HG03196 (cell line): ENCODE results near the gene CACNA1D.
"Not testable (repeated sequence)": the region's sequence is repeated elsewhere in the genome, so short reads cannot be mapped to it uniquely, and the experiment has no call there.

ENCODE experiments used
- ATAC-seq: cut with Tn5 transposase; IDR thresholded peaks from one replicate; pipeline ENCODE4 v1.9.1; 2021; ENCODE audit not compliant: unreplicated experiment

Gene CACNA1D

DNA sequence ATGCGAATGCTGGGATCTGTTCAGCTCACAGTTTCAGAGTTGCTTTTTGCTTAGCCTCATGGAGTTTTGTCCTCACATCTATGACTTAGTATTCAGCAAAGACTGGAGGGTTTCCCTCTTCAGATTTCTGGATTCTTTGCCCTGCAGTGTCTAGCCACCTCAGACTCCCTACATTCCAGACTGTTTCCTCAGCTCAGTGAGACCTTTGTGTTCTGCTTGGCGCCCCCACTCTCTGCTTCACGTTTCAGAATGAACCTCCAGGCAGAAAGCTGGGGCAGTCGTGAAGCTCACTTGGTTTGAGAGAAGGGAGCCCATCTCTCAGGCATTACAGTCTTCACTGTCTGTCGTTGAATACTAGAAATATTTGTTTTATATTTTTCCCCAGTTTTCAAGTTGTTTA lies 118.1 kb downstream of the CACNA1D start:
- no peak for ATAC-seq

DNA sequence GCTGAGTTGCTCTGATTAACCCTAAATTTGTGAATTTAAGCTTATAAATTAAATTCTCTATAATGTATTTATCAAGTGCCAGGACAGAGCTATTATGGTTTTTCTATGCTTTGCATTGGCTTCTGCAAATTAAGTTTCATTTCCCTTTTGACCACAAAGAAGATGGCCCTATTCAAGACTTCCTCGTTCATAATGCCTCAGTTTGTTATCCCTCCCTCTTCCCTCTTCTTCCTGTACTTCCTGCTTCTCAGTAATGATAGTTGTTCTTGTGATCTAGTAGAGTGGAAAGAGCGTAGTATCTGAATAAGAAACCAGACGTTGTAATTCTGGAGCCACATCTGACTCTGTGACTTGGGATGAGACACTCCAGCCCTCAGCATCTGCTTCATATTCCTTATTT lies 118.7 kb downstream of the CACNA1D start:
- no peak for ATAC-seq

DNA sequence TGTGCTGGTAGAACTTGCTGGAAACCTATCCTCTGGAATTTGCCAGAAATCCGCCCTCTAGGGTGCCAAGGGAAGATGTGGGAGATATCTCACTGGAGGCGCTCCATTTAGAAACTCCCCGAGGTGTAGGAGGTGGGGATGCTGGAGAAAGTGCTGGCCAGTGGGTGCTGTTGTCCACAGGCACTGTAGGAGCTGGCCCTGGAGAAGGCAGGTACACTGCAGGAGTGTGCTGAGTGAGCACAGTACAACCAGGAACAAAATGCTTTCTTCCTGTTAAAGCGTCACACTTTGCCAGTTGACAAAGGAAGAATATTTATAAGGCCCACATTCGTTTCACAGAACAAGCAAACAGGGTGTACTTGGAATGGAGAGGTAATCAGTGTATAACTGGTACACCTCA lies 119.9 kb downstream of the CACNA1D start:
- ATAC-seq: no peak

DNA sequence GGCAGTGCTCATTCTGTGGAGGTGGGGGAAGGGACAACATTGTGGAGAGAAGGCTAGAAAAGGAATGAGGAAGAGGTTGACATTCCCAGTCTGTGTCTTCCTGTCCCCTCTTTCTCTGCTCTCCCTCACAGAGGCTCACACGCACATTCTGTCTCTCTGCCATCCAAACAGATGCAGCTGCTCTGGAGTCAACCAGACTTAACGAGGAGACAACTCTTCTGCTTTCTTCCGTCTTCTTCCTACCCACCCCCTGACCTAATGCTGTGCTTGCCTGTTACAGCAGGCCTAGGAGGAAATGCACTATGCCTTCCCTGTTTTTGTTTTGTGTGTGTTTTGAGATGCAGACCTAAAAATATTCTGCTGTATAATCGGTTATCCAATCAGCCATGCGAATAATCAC lies 121.9 kb downstream of the CACNA1D start:
- ATAC-seq: no peak

DNA sequence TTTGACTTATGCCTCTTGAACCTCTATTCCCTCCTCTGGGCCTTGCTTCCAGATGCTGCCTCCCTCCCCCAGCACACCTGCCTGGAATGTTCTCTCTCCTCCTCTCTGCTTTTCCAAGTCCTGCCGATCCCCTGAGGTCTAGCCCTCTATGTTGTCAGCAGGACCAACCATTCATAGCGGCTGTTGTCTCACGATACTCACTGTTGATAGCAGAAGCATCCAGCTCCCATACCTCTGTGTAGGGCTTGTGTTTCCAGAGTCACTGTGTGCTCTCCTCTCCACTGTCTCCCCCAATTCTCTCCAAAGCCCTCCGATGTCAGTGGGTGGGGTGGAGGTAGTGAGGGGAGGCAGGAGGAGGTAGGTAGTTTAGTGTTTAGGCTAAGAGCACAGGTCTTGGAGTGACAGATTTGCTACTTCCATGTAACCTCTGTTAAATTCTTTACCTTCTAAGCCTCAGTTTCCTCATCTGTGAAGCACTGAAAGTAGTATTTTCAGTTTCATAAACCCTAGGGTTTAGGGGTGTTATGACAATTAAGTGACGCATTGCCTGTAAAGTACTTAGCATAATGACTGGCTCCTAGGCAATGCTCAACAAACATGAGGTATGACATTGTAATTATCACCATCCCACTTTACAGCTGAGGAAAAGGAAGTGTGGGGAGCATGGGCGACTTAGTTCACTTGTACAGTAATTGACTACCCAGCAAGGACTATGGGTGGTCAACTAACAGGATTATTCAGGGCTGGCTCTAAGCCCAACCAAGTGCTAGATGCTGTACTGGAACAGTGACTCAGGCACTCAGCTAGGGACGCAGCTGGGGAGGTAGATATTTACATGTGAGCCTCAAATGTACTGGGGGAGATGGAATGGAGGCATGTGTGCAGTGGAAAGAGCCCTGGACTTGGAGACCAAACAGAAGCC lies 122.8 kb downstream of the CACNA1D start:
- no peak for ATAC-seq

DNA sequence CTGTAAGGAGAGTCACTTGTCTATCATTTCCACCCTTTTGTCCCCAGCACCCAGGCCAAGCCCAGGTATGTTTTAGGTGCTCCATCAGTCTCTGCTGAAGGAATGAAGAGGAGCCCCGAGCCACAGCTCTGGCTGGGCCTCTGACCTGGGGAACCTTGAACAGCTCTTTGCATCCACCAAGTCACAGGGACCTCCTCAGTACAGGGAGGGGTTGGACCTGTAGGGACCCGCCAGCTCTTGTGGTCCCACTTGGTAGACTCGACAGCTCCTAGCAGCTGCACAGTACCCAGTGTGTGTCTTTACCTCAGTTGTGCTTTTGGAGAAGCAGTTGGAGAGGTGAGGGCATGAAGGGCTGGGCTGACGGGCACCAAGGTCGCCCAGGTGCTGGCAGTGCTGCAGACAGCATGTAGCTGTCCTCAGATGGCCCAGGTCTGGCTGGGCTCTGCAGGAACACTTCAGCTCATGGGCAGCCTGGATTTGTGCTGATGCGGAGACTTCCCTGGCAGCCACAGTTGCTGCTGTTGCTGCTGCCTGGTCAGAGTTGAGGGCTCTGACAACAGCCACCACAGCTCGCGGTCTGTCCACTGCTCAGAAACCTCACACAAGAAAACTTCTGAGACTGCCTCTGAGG lies 123.6 kb downstream of the CACNA1D start:
- no peak for ATAC-seq

DNA sequence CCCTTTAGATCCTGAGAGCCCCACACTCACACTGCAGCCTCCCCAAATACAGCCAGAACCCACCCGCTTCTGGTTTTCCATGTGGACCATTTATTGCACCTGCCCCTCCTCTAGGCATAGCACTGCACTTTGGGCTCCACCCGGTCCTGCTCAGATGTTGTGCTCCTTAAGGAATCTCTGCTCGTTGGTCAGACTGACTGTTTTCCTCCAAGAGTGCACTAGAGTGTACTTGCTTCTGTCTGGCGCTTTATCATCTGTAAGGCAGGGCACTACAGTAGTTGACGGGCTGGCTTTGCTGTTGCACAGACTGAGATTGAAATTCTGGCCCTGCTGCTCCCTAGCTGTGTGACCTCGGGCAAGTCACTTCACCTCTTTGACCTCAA lies 124.1 kb downstream of the CACNA1D start:
- no peak for ATAC-seq

DNA sequence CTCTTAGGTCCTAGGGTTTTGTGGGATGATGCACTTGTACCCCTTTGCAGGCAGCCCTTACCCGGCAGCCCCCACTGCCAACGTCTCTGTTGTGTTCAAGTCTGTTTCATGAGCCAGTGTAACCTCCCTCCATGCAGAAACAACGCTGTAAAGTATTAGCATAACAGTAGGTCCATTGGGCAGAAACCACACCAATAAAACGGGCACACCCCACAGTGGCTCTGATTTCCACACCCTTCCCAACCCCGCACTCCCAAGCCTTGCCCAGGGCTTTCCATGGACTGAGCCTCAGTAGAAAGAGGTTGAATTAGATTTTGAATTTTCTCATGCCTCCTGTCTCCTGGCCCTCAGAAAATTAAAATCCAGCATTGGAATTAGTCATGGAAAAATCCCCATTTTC lies 124.5 kb downstream of the CACNA1D start:
- ATAC-seq: no peak

DNA sequence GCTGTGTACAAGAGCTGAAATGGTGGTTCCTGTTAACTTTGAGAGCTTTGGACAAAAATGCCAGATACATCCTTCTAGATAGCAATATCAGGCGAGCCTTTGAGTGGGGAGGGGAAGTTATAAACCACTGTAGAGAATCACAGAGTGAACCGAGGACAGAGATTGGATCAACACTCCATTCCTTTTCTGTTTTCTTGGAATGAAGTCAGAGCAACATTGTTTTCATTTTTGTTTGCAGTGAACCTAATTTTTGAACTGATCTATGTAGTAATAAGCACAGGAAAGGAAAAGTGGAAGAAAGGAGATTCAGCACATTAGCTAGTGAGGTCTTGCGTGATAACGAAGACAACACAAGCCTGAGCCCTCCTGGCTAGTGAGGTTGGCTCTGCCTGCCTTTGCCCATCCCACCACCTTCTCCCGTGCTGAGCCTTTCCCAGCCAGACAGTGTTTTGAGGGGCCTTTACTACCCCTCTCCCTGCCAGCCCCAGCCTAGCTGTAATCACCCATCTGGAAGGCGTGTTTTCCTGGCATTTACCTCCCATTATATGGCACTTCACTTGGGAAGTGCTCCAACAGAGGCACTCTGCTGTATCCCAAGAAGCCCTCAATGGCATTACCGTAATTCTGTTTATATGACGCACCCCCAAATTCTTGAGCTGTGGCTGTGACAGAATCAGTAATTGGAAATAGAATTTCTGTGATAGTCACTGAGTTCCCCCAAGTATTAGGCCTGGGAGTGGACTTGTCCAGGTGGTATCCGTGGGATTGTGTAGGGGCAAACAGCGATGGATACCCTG lies 129.8 kb downstream of the CACNA1D start:
- ATAC-seq: no peak

DNA sequence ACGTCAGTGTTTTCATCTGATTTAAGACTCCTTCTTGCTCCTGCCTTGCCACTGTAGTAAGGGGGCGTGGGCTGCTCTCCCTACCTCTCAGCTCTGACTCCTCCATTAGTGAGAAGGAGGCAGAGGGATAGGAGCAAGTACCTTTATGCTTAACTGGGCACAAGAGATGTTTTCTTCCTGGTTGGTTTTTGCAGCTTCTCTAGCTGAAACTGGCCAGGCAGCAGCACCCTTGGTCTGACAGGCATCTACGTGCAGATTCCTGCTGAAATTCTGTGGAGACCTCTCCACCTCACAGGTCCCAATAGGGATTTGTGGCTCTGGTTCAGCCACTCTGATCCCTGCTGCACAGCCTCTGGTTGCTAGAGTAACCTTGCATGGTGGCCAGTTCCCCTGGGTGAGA lies 132.5 kb downstream of the CACNA1D start:
- ATAC-seq: no peak

DNA sequence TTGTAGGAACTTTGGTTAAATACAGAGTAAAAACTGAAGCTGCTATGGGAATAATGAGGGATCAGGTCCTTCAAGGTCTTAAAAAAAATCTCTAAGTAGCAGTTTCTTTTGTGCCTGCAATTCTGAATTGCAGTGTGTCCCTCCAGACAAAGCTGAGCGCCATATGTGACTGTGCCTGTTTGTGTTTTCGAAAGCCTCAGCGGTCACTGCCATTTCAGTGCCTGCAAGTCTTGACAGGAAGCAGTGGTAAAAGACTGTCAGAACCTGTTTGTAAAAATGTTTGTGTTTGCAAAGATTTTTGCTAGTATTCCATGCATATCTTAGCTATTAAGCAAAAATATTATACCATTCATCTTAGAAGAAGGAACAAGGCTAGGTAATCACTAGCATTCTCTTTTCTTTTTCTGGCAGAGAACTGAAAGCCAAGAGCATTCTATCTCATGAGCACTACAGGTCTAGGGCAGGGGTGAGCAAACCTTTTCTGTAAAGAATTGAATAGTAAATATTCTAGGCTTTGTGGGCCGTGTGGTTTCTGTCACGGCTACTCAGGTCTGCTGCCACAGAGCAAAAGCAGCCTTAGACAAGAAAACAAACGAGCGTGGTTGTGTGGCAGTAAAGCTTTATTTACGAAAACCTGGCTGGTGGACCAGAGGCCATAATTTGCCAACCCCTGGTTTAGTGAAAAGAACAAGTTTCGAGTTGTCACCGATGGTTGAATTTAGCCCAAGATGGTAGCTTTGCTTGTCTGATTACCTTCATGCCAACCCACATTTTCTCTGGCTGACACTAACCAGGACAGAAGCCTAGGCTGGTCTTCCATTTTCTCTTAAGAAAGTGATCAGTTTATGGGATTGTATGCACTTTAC lies 134.4 kb downstream of the CACNA1D start:
- no peak for ATAC-seq

DNA sequence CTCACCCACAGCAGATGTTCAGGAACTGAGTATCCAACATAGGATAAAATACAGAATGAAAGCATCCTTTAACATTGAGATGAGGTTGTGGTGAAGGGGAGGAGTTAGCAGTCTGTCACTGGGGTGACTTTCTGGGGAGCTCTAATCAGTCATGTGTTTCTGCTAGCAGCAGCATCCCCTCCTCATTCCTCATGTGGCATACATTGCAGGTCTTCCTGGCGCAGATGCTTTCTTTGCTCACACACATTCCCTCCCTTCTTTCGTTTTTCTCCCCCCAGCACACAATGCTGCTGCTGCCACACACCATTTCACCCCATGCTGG lies 135.0 kb downstream of the CACNA1D start:
- no peak for ATAC-seq

DNA sequence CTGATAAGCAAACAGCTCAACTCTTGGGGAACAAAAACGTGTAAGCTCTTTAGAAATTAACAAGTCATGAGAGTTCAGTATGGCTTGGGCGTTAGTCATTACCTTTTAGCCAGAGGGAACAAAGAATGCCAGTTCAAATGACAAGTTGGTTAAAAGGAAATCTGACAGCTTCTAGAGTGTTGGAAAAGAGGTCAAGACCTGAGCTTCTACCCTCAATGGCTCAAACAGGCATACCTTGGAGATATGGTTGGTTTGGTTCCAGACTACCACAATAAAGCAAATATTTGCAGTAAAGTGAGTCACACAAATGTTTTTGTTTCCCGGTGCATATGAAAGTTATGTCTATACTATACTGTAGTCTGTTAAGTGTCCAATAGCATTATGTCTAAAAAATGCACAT lies 136.1 kb downstream of the CACNA1D start:
- no peak for ATAC-seq

DNA sequence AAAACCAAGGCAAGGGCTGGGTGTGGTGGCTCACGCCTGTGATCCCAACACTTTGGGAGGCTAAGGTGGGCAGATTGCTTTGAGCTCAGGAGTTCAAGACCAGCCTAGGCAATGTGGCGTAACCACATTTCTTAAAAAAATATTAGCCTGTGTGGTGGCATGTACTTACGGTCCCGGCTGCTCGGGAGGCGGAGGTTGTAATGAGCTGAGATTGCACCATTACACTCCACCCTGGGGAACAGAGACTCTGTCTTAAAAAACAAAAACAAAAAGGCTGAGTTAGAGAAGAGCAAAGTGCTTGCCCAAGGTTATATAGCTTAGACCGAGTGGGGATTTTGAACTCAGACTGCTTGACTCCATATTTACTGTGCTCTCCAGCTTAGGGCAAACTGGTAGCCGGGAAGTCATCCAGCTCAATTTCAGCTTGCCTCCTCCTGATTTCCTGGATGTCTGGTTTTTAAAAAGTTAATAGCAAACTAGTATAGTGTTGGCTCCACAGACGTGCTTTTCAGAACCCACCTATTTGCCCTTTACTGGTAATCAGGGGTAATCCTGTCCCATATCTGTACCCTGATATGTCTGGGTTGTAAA lies 138.9 kb downstream of the CACNA1D start:
- no peak for ATAC-seq

DNA sequence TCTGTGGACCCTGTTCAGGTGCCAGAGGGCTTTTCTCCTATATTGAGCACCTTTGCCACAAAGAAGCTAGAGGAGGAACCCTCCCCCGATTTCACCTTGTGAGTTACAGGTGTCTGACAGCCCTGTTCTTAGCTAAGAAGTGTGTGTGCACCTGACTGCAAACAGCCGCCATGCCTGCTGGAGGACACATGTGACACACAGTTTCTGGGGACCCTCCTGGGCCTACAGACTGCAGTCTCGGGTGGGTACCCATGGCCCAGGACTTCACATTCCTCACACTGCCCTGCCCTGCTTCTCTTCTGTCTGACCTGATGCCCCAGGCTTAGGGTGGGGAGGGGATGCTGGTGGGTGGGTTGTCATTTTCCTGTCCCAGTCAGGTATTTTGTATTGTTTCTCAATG lies 140.6 kb downstream of the CACNA1D start:
- no peak for ATAC-seq

DNA sequence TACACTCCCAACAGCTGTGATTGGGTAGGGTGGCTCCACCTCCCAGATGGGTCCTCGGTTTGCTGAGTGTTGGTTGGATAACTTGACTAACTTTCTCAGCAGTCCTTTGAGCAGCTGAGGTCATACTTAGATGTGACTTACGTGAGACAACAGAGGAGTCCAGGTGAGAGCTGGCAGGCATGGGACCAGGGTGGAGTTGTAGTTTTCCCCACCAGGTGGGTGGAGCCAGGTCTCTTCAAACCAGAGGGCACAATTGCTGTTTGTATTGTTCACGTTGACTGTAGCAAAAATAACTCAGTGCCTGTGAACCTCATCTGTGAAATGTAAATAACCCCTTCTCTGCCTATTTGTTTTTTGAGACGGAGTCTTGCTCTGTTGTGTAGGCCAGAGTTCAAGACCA lies 144.4 kb downstream of the CACNA1D start:
- not testable (repeated sequence) for ATAC-seq

DNA sequence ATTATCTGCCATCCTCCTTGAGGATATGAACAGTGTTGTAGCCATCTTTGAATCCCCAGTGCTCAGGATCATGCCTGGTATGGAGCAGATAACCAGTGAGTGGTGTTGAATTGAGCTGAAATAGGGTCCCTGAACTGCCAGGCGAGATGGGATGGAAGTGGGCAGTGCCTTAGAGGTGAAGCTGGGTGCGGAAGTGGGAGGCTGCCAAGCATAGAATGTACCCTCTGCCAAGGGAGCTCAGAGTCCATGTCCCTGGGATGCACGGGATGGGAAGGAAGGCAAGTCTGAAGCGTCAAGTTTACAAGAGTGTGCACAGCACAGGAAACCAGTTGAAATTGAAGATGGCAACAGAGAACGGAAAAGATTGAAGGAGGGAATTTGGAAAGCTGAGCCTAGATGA lies 147.0 kb downstream of the CACNA1D start:
- ATAC-seq: no peak

DNA sequence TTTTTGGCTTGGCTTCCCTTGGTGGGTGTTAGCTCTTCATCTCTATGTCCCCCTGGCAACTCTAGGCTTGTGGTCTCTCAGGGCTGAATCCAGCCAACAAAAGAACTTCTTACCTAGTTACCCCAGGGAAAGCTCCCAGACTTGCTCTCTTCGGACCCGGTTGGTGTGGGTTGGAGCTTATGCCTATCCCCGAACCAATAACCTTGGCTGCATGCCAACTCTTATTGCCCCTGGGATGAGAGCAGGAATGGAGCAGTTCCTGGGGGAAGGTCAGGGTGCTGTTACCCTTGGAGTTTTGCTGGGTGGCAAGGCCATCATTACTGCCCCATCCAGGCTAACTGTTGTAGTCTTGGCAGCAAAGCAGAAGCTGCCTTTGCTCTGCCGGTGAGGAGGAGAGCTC lies 147.8 kb downstream of the CACNA1D start:
- no peak for ATAC-seq

DNA sequence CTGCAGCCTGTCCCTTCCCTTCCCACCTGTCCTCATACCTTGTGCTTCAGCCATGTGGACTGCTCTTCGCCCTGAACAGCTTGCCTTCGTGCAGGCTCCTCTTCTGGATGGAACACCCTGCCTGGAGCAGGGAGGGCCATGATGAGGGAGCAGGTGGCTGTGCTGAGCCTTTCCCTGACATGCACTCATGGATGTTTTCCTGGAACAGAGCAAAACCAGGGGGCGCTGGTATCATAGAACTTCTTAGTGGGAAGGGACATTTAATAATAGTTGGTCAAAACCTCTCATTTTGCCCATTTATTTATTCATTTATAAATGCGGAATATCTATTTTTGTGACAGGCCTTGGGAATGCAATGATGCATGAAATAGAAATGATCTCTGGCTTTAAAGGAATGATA lies 149.3 kb downstream of the CACNA1D start:
- ATAC-seq: no peak

DNA sequence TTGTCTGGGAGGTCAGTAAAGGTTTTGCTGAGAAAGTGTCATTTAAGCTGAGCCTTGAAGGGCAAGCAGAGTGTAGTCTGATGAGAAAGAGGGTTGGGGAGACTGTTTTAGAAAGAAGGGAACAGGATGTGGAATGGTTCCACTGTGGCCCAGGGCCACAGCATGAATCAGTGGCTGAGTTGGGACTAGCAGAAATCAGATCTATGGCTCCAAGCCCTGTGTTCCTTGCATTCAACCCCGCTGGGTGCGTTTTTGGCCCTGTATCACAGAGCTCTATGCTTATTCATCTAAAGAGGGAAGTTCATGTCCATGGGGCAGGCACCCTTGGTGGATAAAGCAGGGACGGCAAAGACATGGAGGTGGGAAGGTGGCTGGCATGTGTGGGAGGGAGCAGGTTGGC lies 151.3 kb downstream of the CACNA1D start:
- ATAC-seq: no peak

DNA sequence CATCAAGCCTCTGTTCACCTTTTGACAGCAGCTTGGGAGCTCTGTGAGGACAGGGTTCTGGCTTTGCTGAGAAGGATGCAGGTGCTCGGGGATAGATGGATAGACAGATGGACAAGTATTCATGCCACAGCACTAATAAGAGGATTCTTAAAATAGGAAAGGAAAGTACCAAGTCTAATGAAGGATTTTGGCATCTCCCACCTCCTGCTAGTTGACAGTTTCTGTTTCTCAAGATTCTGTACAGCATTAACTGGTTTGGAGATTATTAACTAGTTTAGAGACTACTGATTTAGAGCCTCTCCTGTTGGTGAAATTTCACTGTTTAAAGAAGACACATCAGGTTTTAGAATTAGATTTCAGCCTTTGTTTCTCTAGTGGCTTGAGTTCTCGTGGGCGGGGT lies 152.3 kb downstream of the CACNA1D start:
- peak; percentile 64 for ATAC-seq
